CD4-positive, CD25-positive, alpha-beta regulatory T cell (primary cell): Measurements from ENCODE around the gene C18orf63. TPM values are rescaled to one million over a fixed set of nuclear protein-coding genes. Genes with fewer than 3 reads are reported as not detected.
"Not testable (repeated sequence)": the region's sequence is repeated elsewhere in the genome, so short reads cannot be mapped to it uniquely, and the experiment has no call there.

Experiments used
- ATAC-seq, 2 donors: fragments of 150-1000 bp; cut with Tn5 transposase; one replicate each; pipeline ENCODE4 v1.10.0; 2021; ENCODE audit warnings: low read depth in 2 of 2, moderate number of reproducible peaks in 2 of 2, moderate library complexity in 1 of 2
- DNase-seq, 3 donors: peaks; one replicate each; pipeline versions ENCODE4 v3.0.0 to v3.0.0-alpha.2; 2012 to 2022; ENCODE audit warnings: mixed read lengths in 1 of 3
- H3K27ac ChIP-seq: one replicate; pipeline ENCODE4 v1.7.0; 2013; ENCODE audit warnings: mild to moderate bottlenecking, low read length; ENCODE audit not compliant: insufficient read depth, poor library complexity, severe bottlenecking
- H3K27me3 ChIP-seq: one replicate; pipeline ENCODE4 v1.7.0; 2013; ENCODE audit warnings: low read length; ENCODE audit not compliant: control insufficient read depth, insufficient read depth
- H3K36me3 ChIP-seq: one replicate; pipeline ENCODE4 v1.7.0; 2013; ENCODE audit warnings: mild to moderate bottlenecking, low read length, moderate library complexity; ENCODE audit not compliant: control insufficient read depth, insufficient read depth
- H3K4me1 ChIP-seq: 2 replicates; pipeline ENCODE4 v1.7.0; 2013; ENCODE audit warnings: mild to moderate bottlenecking, low read length; ENCODE audit not compliant: insufficient read depth, control insufficient read depth, poor library complexity, severe bottlenecking
- H3K4me3 ChIP-seq: one replicate; pipeline ENCODE4 v1.7.0; 2013; ENCODE audit warnings: low read depth, mild to moderate bottlenecking, low read length, moderate library complexity
- H3K9me3 ChIP-seq, 2 experiments: 1 replicate in 1 of 2; 2 replicates in 1 of 2; pipeline ENCODE4 v1.7.0; 2013; ENCODE audit warnings: low read length in 2 of 2, mild to moderate bottlenecking in 1 of 2, moderate library complexity in 1 of 2; ENCODE audit not compliant: control insufficient read depth in 2 of 2
- H3K27ac Mint-ChIP-seq, 3 donors: one replicate each; pipeline ENCODE4 v1.8.0; 2020 to 2022; ENCODE audit warnings: mild to moderate bottlenecking in 3 of 3, mixed read lengths in 3 of 3, moderate library complexity in 2 of 3
- H3K27me3 Mint-ChIP-seq: one replicate; pipeline ENCODE4 v1.8.0; 2022; ENCODE audit warnings: mild to moderate bottlenecking, mixed read lengths
- H3K36me3 Mint-ChIP-seq: one replicate; pipeline ENCODE4 v1.8.0; 2020; ENCODE audit warnings: mixed read lengths
- H3K4me1 Mint-ChIP-seq, 4 donors: one replicate each; pipeline ENCODE4 v1.8.0; 2020 to 2022; ENCODE audit warnings: mixed read lengths in 4 of 4, mild to moderate bottlenecking in 1 of 4
- H3K4me3 Mint-ChIP-seq, 4 donors: one replicate each; pipeline ENCODE4 v1.8.0; 2020 to 2022; ENCODE audit warnings: mild to moderate bottlenecking in 4 of 4, mixed read lengths in 4 of 4, moderate library complexity in 3 of 4
- H3K9me3 Mint-ChIP-seq, 7 donors: one replicate each; pipeline ENCODE4 v1.8.0; 2020 to 2022; ENCODE audit warnings: mixed read lengths in 7 of 7, mild to moderate bottlenecking in 3 of 7, moderate library complexity in 2 of 7
- polyA plus RNA-seq, 4 donors: library from polyadenylated mRNA; unstranded; fragments of 300-500 nt; fragmentation: Illumina TruSeq; gene quantifications; one replicate each; pipeline ENCODE4 v1.2.3, GENCODE V29; 2021
- total RNA-seq: library from RNA; stranded (reverse); gene quantifications from one replicate; pipeline ENCODE4 v1.2.3, GENCODE V29; 2022

The C18orf63 gene
- total and polyA plus RNA-seq, 5 donors from 2014 or later = not detected

GRCh38 chr18:74292541-74292858 lies 23.1 kb upstream of the C18orf63 start:
- no peaks in the 10 kb centered on the region for H3K9me3 Mint-ChIP-seq
- H3K27me3 Mint-ChIP-seq = no peaks in the 10 kb centered on the region
- Histone ChIP-seq H3K4me3 (peak overlapping the region; percentile 86), H3K36me3 (no peaks in the 10 kb centered on the region), H3K27ac (peak overlapping the region; percentile 69), H3K27me3 (no peaks in the 10 kb centered on the region), H3K9me3 (no peaks in the 10 kb centered on the region), H3K4me1 (peaks cover 17% of the 10 kb centered on the region)
- no peak for DNase-seq
- H3K36me3 Mint-ChIP-seq = no peaks in the 10 kb centered on the region
- peak overlapping the region in 2 of 4 donors; percentile 94 to 95 for H3K4me3 Mint-ChIP-seq
- H3K27ac Mint-ChIP-seq = peak overlapping the region in 2 of 3 donors; percentile 13 to 57
- H3K4me1 Mint-ChIP-seq = peaks cover 0 to 16% (median 9%) of the 10 kb centered on the region in 4 donors
- no peak for ATAC-seq

- H3K27me3 ChIP-seq, H3K27me3 Mint-ChIP-seq, H3K36me3 Mint-ChIP-seq, H3K9me3 Mint-ChIP-seq, H3K4me3 ChIP-seq, H3K27ac Mint-ChIP-seq, H3K27ac ChIP-seq, H3K36me3 ChIP-seq, H3K9me3 ChIP-seq, ATAC-seq: not testable (repeated sequence)
- peaks cover 0 to 16% (median 8%) of the 10 kb centered on the region in 4 donors for H3K4me1 Mint-ChIP-seq
- peaks cover 17% of the 10 kb centered on the region for H3K4me1 ChIP-seq
- peak overlapping the region in 2 of 4 donors; percentile 94 to 95 for H3K4me3 Mint-ChIP-seq
- DNase-seq = peak in 1 of 3 donors; percentile 2
Observed at GRCh38 chr18:74292982-74293381, 22.7 kb upstream of the C18orf63 start.

GRCh38 chr18:74294526-74294925 lies 21.1 kb upstream of the C18orf63 start:
- Mint-ChIP-seq H3K4me1 (peaks cover 0 to 16% (median 7%) of the 10 kb centered on the region in 4 donors), H3K4me3 (no peak overlapping the region), H3K27me3 (peaks cover 10% of the 10 kb centered on the region), H3K9me3 (peaks cover 0 to 7% (median 0%) of the 10 kb centered on the region in 7 donors), H3K36me3 (no peaks in the 10 kb centered on the region), H3K27ac (no peak overlapping the region)
- no peak for DNase-seq
- H3K27ac ChIP-seq = no peak overlapping the region
- H3K9me3 ChIP-seq = no peaks in the 10 kb centered on the region
- H3K4me3 ChIP-seq = no peak overlapping the region
- no peak for ATAC-seq
- H3K36me3 ChIP-seq = no peaks in the 10 kb centered on the region
- peaks cover 17% of the 10 kb centered on the region for H3K4me1 ChIP-seq
- H3K27me3 ChIP-seq = no peaks in the 10 kb centered on the region

- H3K9me3 Mint-ChIP-seq = peaks cover 0 to 7% (median 2%) of the 10 kb centered on the region in 7 donors
- H3K27me3 Mint-ChIP-seq = peaks cover 37% of the 10 kb centered on the region
- no peaks in the 10 kb centered on the region for H3K9me3 ChIP-seq
- peak overlapping the region in 1 of 3 donors; percentile 4 for H3K27ac Mint-ChIP-seq
- DNase-seq (no peak), ATAC-seq (no peak)
- no peaks in the 10 kb centered on the region for H3K36me3 ChIP-seq
- H3K4me1 Mint-ChIP-seq = no peaks in the 10 kb centered on the region
- H3K27ac ChIP-seq = no peak overlapping the region
- no peaks in the 10 kb centered on the region for H3K36me3 Mint-ChIP-seq
- H3K4me1 ChIP-seq = no peaks in the 10 kb centered on the region
- H3K4me3 Mint-ChIP-seq = peak overlapping the region in 1 of 4 donors; percentile 7
- peaks cover 10% of the 10 kb centered on the region for H3K27me3 ChIP-seq
- no peak overlapping the region for H3K4me3 ChIP-seq
Observed at GRCh38 chr18:74299162-74299561, 16.5 kb upstream of the C18orf63 start.

DNA sequence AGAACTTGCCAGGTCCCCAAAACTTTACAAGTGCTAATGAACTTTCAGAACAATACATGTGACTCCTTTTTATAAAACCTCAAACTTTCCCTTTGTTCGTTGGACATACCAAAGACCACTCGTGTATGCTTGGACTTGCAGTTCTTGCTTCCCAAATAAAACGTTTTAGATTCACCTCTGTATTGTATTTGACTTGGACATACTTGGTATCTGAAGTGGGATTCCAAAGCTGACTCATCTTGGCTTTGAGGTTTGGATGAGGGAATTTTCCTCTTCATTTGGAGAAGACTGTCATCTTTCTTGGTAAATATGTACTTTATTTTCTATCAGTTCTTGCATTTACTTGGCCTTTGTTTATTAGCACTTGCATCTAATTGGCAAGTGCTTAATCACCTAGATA lies 15.9 kb upstream of the C18orf63 start:
- Mint-ChIP-seq H3K4me3 (no peak overlapping the region), H3K36me3 (no peaks in the 10 kb centered on the region), H3K27ac (no peak overlapping the region), H3K9me3 (peaks cover 0 to 7% (median 2%) of the 10 kb centered on the region in 7 donors), H3K4me1 (no peaks in the 10 kb centered on the region), H3K27me3 (peaks cover 42% of the 10 kb centered on the region)
- H3K27ac ChIP-seq = no peak overlapping the region
- ATAC-seq = no peak
- H3K27me3 ChIP-seq = peaks cover 13% of the 10 kb centered on the region
- H3K9me3 ChIP-seq = no peaks in the 10 kb centered on the region
- no peak overlapping the region for H3K4me3 ChIP-seq
- DNase-seq = no peak
- H3K4me1 ChIP-seq = no peaks in the 10 kb centered on the region
- H3K36me3 ChIP-seq = no peaks in the 10 kb centered on the region

GRCh38 chr18:74303306-74303705 lies 12.3 kb upstream of the C18orf63 start:
- Histone ChIP-seq H3K27ac (no peak overlapping the region), H3K4me1 (no peaks in the 10 kb centered on the region), H3K4me3 (no peak overlapping the region), H3K9me3 (no peaks in the 10 kb centered on the region), H3K36me3 (no peaks in the 10 kb centered on the region), H3K27me3 (peaks cover 34% of the 10 kb centered on the region)
- no peak for ATAC-seq
- no peak overlapping the region for H3K27ac Mint-ChIP-seq
- no peaks in the 10 kb centered on the region for H3K36me3 Mint-ChIP-seq
- H3K4me3 Mint-ChIP-seq = no peak overlapping the region
- no peak for DNase-seq
- H3K27me3 Mint-ChIP-seq = peaks cover 69% of the 10 kb centered on the region
- no peaks in the 10 kb centered on the region for H3K4me1 Mint-ChIP-seq
- H3K9me3 Mint-ChIP-seq = peaks cover 0 to 7% (median under 1%) of the 10 kb centered on the region in 7 donors

DNA sequence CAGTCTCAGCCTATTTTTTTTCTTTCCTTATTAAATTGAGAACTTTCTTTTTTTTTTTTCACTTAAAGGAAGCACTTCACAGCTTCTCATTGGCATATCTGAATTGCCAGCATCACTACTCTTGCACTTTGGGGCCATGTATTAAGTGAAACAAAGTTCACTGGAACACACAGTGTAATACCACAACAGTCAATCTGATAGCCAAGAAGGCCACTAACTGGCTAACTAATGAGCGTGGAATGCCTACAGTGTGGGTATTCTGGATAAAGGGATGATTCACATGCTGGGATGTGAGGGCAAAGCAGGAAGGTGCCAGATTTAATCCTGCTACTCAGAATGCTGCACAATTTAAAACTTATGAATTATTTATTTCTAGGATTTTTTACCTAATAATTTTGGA lies 11.7 kb upstream of the C18orf63 start:
- no peak overlapping the region for H3K27ac Mint-ChIP-seq
- no peak overlapping the region for H3K4me3 Mint-ChIP-seq
- Histone ChIP-seq H3K4me1 (no peaks in the 10 kb centered on the region), H3K4me3 (no peak overlapping the region), H3K27ac (no peak overlapping the region), H3K27me3 (peaks cover 34% of the 10 kb centered on the region), H3K36me3 (no peaks in the 10 kb centered on the region), H3K9me3 (no peaks in the 10 kb centered on the region)
- H3K9me3 Mint-ChIP-seq = peaks cover 0 to 3% (median 0%) of the 10 kb centered on the region in 7 donors
- ATAC-seq = no peak
- no peaks in the 10 kb centered on the region for H3K4me1 Mint-ChIP-seq
- DNase-seq = no peak
- peaks cover 65% of the 10 kb centered on the region for H3K27me3 Mint-ChIP-seq
- H3K36me3 Mint-ChIP-seq = no peaks in the 10 kb centered on the region

DNA sequence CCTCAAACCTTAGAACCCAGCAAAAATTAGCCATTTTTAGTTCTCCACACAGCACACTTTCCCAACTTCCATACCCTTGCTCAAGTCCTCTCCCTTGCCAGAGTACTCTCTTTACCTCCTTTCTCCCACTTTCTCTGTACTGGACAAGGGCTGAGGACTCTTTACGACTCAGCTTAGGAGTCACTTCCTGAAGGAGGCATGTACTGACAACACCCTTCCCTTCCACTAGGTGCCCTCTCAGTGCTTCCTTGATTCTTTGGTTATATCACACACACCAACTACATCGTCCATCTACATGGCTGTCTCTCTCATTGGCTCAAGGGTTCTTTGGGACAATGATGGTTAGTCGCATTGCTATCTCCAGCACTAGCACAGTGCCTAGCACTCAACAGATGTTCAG lies 5.2 kb upstream of the C18orf63 start:
- DNase-seq (peak in 2 of 3 donors; percentile 14 to 35), ATAC-seq (peak in 1 of 2 donors; percentile 42)
- H3K27me3 ChIP-seq = peaks cover 28% of the 10 kb centered on the region
- H3K36me3 ChIP-seq = no peaks in the 10 kb centered on the region
- peaks cover 47% of the 10 kb centered on the region for H3K27me3 Mint-ChIP-seq
- no peaks in the 10 kb centered on the region for H3K9me3 ChIP-seq
- H3K4me1 ChIP-seq = no peaks in the 10 kb centered on the region
- peaks cover 0 to 2% (median 0%) of the 10 kb centered on the region in 7 donors for H3K9me3 Mint-ChIP-seq
- H3K36me3 Mint-ChIP-seq = no peaks in the 10 kb centered on the region
- no peak overlapping the region for H3K27ac Mint-ChIP-seq
- no peak overlapping the region for H3K4me3 Mint-ChIP-seq
- no peak overlapping the region for H3K27ac ChIP-seq
- H3K4me1 Mint-ChIP-seq = peaks cover 0 to 6% (median 0%) of the 10 kb centered on the region in 4 donors
- no peak overlapping the region for H3K4me3 ChIP-seq
